RWPE2 (cell line): Measurements from ENCODE around the gene KIF26A.

ENCODE experiments used
- ATAC-seq: fragments of 200-7000 bp; cut with Tn5 transposase; 3 replicates; pipeline ENCODE4 v1.9.1; 2021; ENCODE audit warnings: low read depth
- DNase-seq: peaks from one replicate; pipeline ENCODE4 v3.0.0-alpha.2; 2020; ENCODE audit warnings: low spot score
- H3K27ac ChIP-seq: fragments of 450-650 bp; 2 replicates; pipeline ENCODE4 v1.5.1; 2017; ENCODE audit warnings: mild to moderate bottlenecking; ENCODE audit not compliant: poor library complexity, severe bottlenecking
- H3K27me3 ChIP-seq: fragments of 250-450 bp; sonication (Bioruptor Pico); 2 replicates; pipeline ENCODE4 v1.5.1; 2021; ENCODE audit warnings: mild to moderate bottlenecking, moderate library complexity; ENCODE audit not compliant: insufficient read depth, poor library complexity, severe bottlenecking
- H3K36me3 ChIP-seq: fragments of 250-450 bp; sonication (Bioruptor Pico); 2 replicates; pipeline ENCODE4 v1.5.1; 2020; ENCODE audit warnings: low read depth, mild to moderate bottlenecking, moderate library complexity
- H3K4me1 ChIP-seq: fragments of 250-450 bp; sonication (Bioruptor Pico); 2 replicates; pipeline ENCODE4 v1.5.1; 2021; ENCODE audit warnings: mild to moderate bottlenecking, moderate library complexity; ENCODE audit not compliant: insufficient read depth, poor library complexity, severe bottlenecking
- H3K4me3 ChIP-seq: fragments of 250-450 bp; sonication (Bioruptor Pico); 2 replicates; pipeline ENCODE4 v1.5.1; 2021; ENCODE audit warnings: mild to moderate bottlenecking, moderate library complexity; ENCODE audit not compliant: severe bottlenecking
- H3K9me3 ChIP-seq: fragments of 250-450 bp; sonication (Bioruptor Pico); 2 replicates; pipeline ENCODE4 v1.5.1; 2021; ENCODE audit warnings: mild to moderate bottlenecking, moderate library complexity; ENCODE audit not compliant: severe bottlenecking
- CTCF ChIP-seq: fragments of 450-650 bp; IDR thresholded peaks from one replicate; pipeline ENCODE4 v1.5.1; 2017; ENCODE audit warnings: mild to moderate bottlenecking, moderate library complexity; ENCODE audit not compliant: poor library complexity, severe bottlenecking

KIF26A gene

GRCh38 chr14:104105071-104105821 lies 33.1 kb upstream of the KIF26A start:
- Histone ChIP-seq H3K9me3 (no peaks in the 10 kb centered on the region), H3K27me3 (no peaks in the 10 kb centered on the region), H3K36me3 (no peaks in the 10 kb centered on the region), H3K4me1 (peaks cover 12% of the 10 kb centered on the region), H3K27ac (no peak overlapping the region), H3K4me3 (no peak overlapping the region)
- DNase-seq (no peak), ATAC-seq (no peak)
- TF ChIP-seq CTCF: no peak

GRCh38 chr14:104105822-104106470 lies 32.4 kb upstream of the KIF26A start:
- ATAC-seq: no peak
- Histone ChIP-seq H3K27me3 (no peaks in the 10 kb centered on the region), H3K27ac (no peak overlapping the region), H3K4me3 (no peak overlapping the region), H3K4me1 (peaks cover 5% of the 10 kb centered on the region), H3K36me3 (no peaks in the 10 kb centered on the region), H3K9me3 (no peaks in the 10 kb centered on the region)
- peak; percentile 73 for DNase-seq
- no peak for TF ChIP-seq CTCF

- H3K27ac ChIP-seq: no peak overlapping the region
These were observed 31.9 kb upstream of the KIF26A start for GRCh38 chr14:104106471-104106991.

GRCh38 chr14:104107101-104107581 lies 31.2 kb upstream of the KIF26A start:
- no peaks in the 10 kb centered on the region for H3K27me3 ChIP-seq
- H3K36me3 ChIP-seq: no peaks in the 10 kb centered on the region
- ATAC-seq: no peak
- H3K27ac ChIP-seq: no peak overlapping the region
- no peaks in the 10 kb centered on the region for H3K4me1 ChIP-seq
- H3K9me3 ChIP-seq: no peaks in the 10 kb centered on the region
- no peak overlapping the region for H3K4me3 ChIP-seq
- peak; percentile 71 for DNase-seq
- no peak for TF ChIP-seq CTCF

More at GRCh38 chr14:104106471-104106991, 31.9 kb upstream of the KIF26A start:
- Histone ChIP-seq H3K36me3 (no peaks in the 10 kb centered on the region), H3K9me3 (no peaks in the 10 kb centered on the region), H3K4me3 (no peak overlapping the region), H3K27me3 (no peaks in the 10 kb centered on the region), H3K4me1 (no peaks in the 10 kb centered on the region)
- DNase-seq (no peak), ATAC-seq (no peak)
- TF ChIP-seq CTCF: no peak
